HepG2 (cell line): Measurements from ENCODE around the gene SPEM2. TPM values are rescaled to one million over a fixed set of nuclear protein-coding genes. Genes with fewer than 3 reads are reported as not detected.

ENCODE experiments used
- FLYWCH1 ChIP-seq: sonication (generic); formaldehyde crosslinking; IDR thresholded peaks from 2 replicates; pipeline ENCODE4 v1.8.1; 2023; ENCODE audit warnings: mild to moderate bottlenecking, missing genetic modification reagents
- HDAC2 ChIP-seq: sonication (generic); formaldehyde crosslinking; IDR thresholded peaks from 2 replicates; pipeline ENCODE4 v1.4.0; 2020; ENCODE audit warnings: missing genetic modification reagents
- HNF4A ChIP-seq: sonication (generic); formaldehyde crosslinking; IDR thresholded peaks from 2 replicates; pipeline ENCODE4 v1.4.0; 2020; ENCODE audit warnings: missing genetic modification reagents
- HOXA3 ChIP-seq: sonication (generic); formaldehyde crosslinking; IDR thresholded peaks from 2 replicates; pipeline ENCODE4 v1.5.0; 2020; ENCODE audit warnings: missing genetic modification reagents
- PTBP1 ChIP-seq: fragments of 200-400 bp; formaldehyde crosslinking; IDR thresholded peaks from 2 replicates; pipeline ENCODE4 v1.6.1; 2018; ENCODE audit warnings: low read length, low read depth; ENCODE audit not compliant: poor library complexity, severe bottlenecking
- SCMH1 ChIP-seq: sonication (generic); formaldehyde crosslinking; IDR thresholded peaks from 2 replicates; pipeline ENCODE4 v1.9.0; 2021; ENCODE audit warnings: missing genetic modification reagents, mild to moderate bottlenecking, borderline replicate concordance
- ZFX ChIP-seq: sonication (generic); formaldehyde crosslinking; IDR thresholded peaks from 2 replicates; pipeline ENCODE4 v1.4.0; 2020; ENCODE audit warnings: mild to moderate bottlenecking, low read depth, missing genetic modification reagents, moderate library complexity
- ZNF326 ChIP-seq: sonication (generic); formaldehyde crosslinking; IDR thresholded peaks from 2 replicates; pipeline ENCODE4 v1.4.0; 2020; ENCODE audit warnings: missing genetic modification reagents, borderline replicate concordance
- ZNF564 ChIP-seq: sonication (generic); formaldehyde crosslinking; IDR thresholded peaks from 2 replicates; pipeline ENCODE4 v1.8.1; 2023; ENCODE audit warnings: mild to moderate bottlenecking, missing genetic modification reagents
- polyA plus RNA-seq, 8 experiments: library from polyadenylated mRNA; depleted of rRNA in 3 of 8; stranded (reverse) in 7 of 8; unstranded in 1 of 8; fragments of >200 nt; fragmentation: Illumina TruSeq in 4 of 8; extraction: Trizol in 4 of 8; gene quantifications; 2 replicates each; pipeline versions ENCODE4 v1.2.1 to v1.2.3, GENCODE V29; 2011 to 2016; ENCODE audit warnings: low read depth in 4 of 8, missing spikeins in 1 of 8, mixed read lengths in 1 of 8; ENCODE audit not compliant: insufficient read depth in 1 of 8
- total RNA-seq, 5 experiments: library from RNA; depleted of rRNA; stranded (reverse); fragments of >200 nt; fragmentation: Illumina TruSeq; extraction: Trizol; gene quantifications; 2 replicates each; pipeline ENCODE4 v1.2.3, GENCODE V29; 2016; ENCODE audit warnings: low read depth in 1 of 5
- TF ChIP-seq, protein P1 (sequence below): sonication (generic); formaldehyde crosslinking; IDR thresholded peaks from 2 replicates; pipeline ENCODE4 v1.8.0; 2022; ENCODE audit warnings: missing genetic modification reagents, mild to moderate bottlenecking, moderate library complexity, borderline replicate concordance
- TF ChIP-seq, protein P2 (sequence below): sonication (generic); formaldehyde crosslinking; IDR thresholded peaks from 2 replicates; pipeline ENCODE4 v1.8.1; 2022; ENCODE audit warnings: mild to moderate bottlenecking, missing genetic modification reagents

SPEM2 gene
- total and polyA plus RNA-seq, 2 of the 13 experiments (the other 11 are each of a cell fraction or from before 2014, with no cell fraction given) = not detected

- TF ChIP-seq FLYWCH1 = no peak
- no peak for TF ChIP-seq PTBP1
- no peak for TF ChIP-seq ZNF564 (CRISPR knock-in tag)
- no peak for TF ChIP-seq ZNF326 (CRISPR knock-in tag)
- no peak for TF ChIP-seq HDAC2
- TF ChIP-seq, protein P1, sequence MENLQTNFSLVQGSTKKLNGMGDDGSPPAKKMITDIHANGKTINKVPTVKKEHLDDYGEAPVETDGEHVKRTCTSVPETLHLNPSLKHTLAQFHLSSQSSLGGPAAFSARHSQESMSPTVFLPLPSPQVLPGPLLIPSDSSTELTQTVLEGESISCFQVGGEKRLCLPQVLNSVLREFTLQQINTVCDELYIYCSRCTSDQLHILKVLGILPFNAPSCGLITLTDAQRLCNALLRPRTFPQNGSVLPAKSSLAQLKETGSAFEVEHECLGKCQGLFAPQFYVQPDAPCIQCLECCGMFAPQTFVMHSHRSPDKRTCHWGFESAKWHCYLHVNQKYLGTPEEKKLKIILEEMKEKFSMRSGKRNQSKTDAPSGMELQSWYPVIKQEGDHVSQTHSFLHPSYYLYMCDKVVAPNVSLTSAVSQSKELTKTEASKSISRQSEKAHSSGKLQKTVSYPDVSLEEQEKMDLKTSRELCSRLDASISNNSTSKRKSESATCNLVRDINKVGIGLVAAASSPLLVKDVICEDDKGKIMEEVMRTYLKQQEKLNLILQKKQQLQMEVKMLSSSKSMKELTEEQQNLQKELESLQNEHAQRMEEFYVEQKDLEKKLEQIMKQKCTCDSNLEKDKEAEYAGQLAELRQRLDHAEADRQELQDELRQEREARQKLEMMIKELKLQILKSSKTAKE (CRISPR knock-in tag) = no peak
- TF ChIP-seq ZFX = peak; percentile 31; the same call in 1 of the 2 replicates
- TF ChIP-seq SCMH1 (CRISPR knock-in tag) = no peak
- TF ChIP-seq, protein P2, sequence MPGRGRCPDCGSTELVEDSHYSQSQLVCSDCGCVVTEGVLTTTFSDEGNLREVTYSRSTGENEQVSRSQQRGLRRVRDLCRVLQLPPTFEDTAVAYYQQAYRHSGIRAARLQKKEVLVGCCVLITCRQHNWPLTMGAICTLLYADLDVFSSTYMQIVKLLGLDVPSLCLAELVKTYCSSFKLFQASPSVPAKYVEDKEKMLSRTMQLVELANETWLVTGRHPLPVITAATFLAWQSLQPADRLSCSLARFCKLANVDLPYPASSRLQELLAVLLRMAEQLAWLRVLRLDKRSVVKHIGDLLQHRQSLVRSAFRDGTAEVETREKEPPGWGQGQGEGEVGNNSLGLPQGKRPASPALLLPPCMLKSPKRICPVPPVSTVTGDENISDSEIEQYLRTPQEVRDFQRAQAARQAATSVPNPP = no peak
- TF ChIP-seq HNF4A = 0 out of 2 replicates have a peak, but pooled peaks have one; percentile 19
- peak; percentile 12; the same call in 1 of the 2 replicates for TF ChIP-seq HOXA3 (CRISPR knock-in tag)
These were observed 50.5 kb downstream of the SPEM2 start (continued) for GRCh38 chr17:7475764-7476422.
